Measurements from ENCODE around the gene ZFAND3. TPM values are rescaled to one million over a fixed set of nuclear protein-coding genes. Genes with fewer than 3 reads are reported as not detected.

Gene ZFAND3
- total and polyA plus RNA-seq, 2 of the 4 experiments (the other 2 are of a cell fraction), result 10.9 to 26.7 TPM

DNA sequence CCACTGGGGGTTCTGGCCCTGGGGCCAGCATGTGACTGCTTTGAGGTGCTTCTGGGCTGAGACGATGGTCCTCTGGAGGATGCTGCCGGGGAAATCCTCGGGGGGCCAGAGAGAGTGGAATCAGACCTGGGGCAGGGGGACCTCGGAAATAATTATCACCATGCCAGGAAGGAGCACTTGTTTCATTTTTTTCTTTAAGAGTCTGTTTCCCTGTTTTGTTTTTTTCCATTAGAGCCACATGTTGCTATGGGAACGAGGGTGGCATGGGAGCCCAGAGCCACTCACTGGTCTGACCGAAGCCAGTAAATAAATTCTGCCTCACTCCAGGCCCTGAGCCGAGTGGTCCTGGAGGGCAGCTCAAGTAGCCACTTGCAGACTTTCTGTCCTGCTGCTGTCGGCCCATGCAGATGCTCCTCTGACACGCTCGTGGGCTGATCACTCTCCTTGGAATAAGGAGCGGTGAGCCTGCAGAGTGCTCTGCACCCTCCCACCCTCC, 365.1 kb downstream of the ZFAND3 start:
- CTCF ChIA-PET, result no interaction called here
- Histone ChIP-seq H2AFZ (replicated peaks; ENCODE audit: low read length, poor library complexity) (no peak overlapping the region), H3K9me3 (ENCODE audit: control insufficient read depth, insufficient read depth, low read length) (no peaks in the 10 kb centered on the region), H4K20me1 (ENCODE audit: insufficient read depth, low read length) (no peaks in the 10 kb centered on the region; the same call in 1 of the 2 replicates), H4K5ac (ENCODE audit: low read depth, low read length) (no peak overlapping the region), H3K9me1 (ENCODE audit: insufficient read depth, low read length) (peaks cover 7% of the 10 kb centered on the region), H3K23ac (ENCODE audit: low read depth, low read length) (no peak overlapping the region), H2BK5ac (ENCODE audit: low read depth, low read length, poor library complexity, severe bottlenecking) (no peak overlapping the region), H3K14ac (replicated peaks; ENCODE audit: low read depth, low read length) (no peak overlapping the region), H3K18ac (ENCODE audit: low read depth, low read length) (no peak overlapping the region), H2BK20ac (ENCODE audit: low read depth, low read length) (no peak overlapping the region), H3K36me3 (ENCODE audit: control insufficient read depth, insufficient read depth, low read length) (peaks cover 2% of the 10 kb centered on the region; the same call in 1 of the 2 replicates), H2BK15ac (ENCODE audit: low read depth, low read length) (no peak overlapping the region), H4K91ac (ENCODE audit: insufficient read depth, low read depth, low read length) (no peak overlapping the region), H2AK9ac (replicated peaks; ENCODE audit: low read depth, low read length, poor library complexity) (no peak overlapping the region), H3K4me1 (ENCODE audit: control insufficient read depth, insufficient read depth, low read length) (no peaks in the 10 kb centered on the region), H3K4me3 (ENCODE audit: insufficient read depth, low read depth, low read length) (no peak overlapping the region), H3K27ac (ENCODE audit: insufficient read depth, low read length) (no peak overlapping the region), H3K79me1 (ENCODE audit: low read depth in 1 of 2, low read length in 2 of 2) (no peaks in the 10 kb centered on the region; a peak in 1 of 4 replicates), H3K56ac (ENCODE audit: extremely low read depth, insufficient read depth, low read length) (no peak overlapping the region), H3K9ac (ENCODE audit: low read depth, low read length) (no peak overlapping the region), H4K8ac (ENCODE audit: low read depth in 2 of 2, low read length in 2 of 2) (no peak overlapping the region), H2BK120ac (ENCODE audit: low read depth, low read length) (no peak overlapping the region), H3K4ac (ENCODE audit: low read depth, low read length) (no peak overlapping the region), H3K4me2 (ENCODE audit: low read depth, low read length) (no peak overlapping the region), H3K27me3 (ENCODE audit: control insufficient read depth, insufficient read depth, low read length) (no peaks in the 10 kb centered on the region), H2AK5ac (ENCODE audit: low read depth, low read length) (no peak overlapping the region)
- intact Hi-C loops (cut with micrococcal nuclease) (no loop called here), in situ Hi-C loops (cut with MboI; ENCODE audit: low sequenced_read_pairs) (no loop called here), dilution Hi-C loops (cut with HindIII; ENCODE audit: low sequenced_read_pairs, unreplicated experiment) (no loop called here)
- TF ChIP-seq CEBPB (IDR thresholded peaks at IDR 0.05; ENCODE audit: low read depth, low read length), result no peak
- no peak for TF ChIP-seq FOS (IDR thresholded peaks at IDR 0.05; ENCODE audit: low read depth, low read length)
- no peak for TF ChIP-seq RCOR1 (IDR thresholded peaks at IDR 0.05; ENCODE audit: insufficient replicate concordance, low read length)
- TF ChIP-seq, protein P1, sequence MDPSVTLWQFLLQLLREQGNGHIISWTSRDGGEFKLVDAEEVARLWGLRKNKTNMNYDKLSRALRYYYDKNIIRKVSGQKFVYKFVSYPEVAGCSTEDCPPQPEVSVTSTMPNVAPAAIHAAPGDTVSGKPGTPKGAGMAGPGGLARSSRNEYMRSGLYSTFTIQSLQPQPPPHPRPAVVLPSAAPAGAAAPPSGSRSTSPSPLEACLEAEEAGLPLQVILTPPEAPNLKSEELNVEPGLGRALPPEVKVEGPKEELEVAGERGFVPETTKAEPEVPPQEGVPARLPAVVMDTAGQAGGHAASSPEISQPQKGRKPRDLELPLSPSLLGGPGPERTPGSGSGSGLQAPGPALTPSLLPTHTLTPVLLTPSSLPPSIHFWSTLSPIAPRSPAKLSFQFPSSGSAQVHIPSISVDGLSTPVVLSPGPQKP (IDR thresholded peaks at IDR 0.05; ENCODE audit: borderline replicate concordance, low read depth, low read length), result no peak
- no peak for TF ChIP-seq MAFK (IDR thresholded peaks at IDR 0.05; ENCODE audit: low read depth, low read length)
- TF ChIP-seq MXI1 (IDR thresholded peaks at IDR 0.05; ENCODE audit: borderline replicate concordance, low read depth, low read length), result no peak
- no peak for TF ChIP-seq SMC3 (IDR thresholded peaks at IDR 0.05; ENCODE audit: low read depth, low read length)
- BruUV-seq (replicated peaks), result no TSS peak
- DNase-seq, result no peak
- no peak for ATAC-seq (ENCODE audit: low read depth)
- POLR2A ChIA-PET (ENCODE audit: unreplicated experiment), result no interaction called here
- 86% methylated on average over 7 of the region's 11 CpGs; no CpG with 5 or more reads in 1 of the 2 experiments for WGBS, 2 experiments (ENCODE audit: extremely low coverage in 2 of 2, insufficient read length in 1 of 2)

Data from IMR-90 (cell line).